GM23338 (cell line): ENCODE measurements around the gene GALNT13. TPM values are rescaled to one million over a fixed set of nuclear protein-coding genes. Genes with fewer than 3 reads are reported as not detected.
A peak's percentile ranks its signal among the peaks of the same experiment; 100 is the strongest.

Experiments
- ATAC-seq: fragments of 200-7000 bp; cut with Tn5 transposase; 3 replicates; pipeline ENCODE4 v1.9.1; 2020
- DNase-seq: peaks from one replicate; pipeline ENCODE4 v3.0.0-alpha.2; 2015; ENCODE audit warnings: low spot score
- H2AFZ ChIP-seq: fragments of 200-600 bp; sonication (generic); 2 replicates; pipeline ENCODE4 v1.8.0; 2016; ENCODE audit warnings: antibody characterized with exemption, mild to moderate bottlenecking, moderate library complexity
- H3F3A ChIP-seq: fragments of 200-600 bp; sonication (generic); replicated peaks from 2 replicates; pipeline ENCODE4 v1.8.0; 2017; ENCODE audit warnings: antibody characterized with exemption, mixed run types, low read depth
- H3K27ac ChIP-seq: fragments of 200-600 bp; sonication (generic); 2 replicates; pipeline ENCODE4 v1.6.1; 2016; ENCODE audit warnings: low read depth
- H3K27me3 ChIP-seq: fragments of 200-600 bp; sonication (generic); 2 replicates; pipeline ENCODE4 v1.8.0; 2016; ENCODE audit warnings: mild to moderate bottlenecking, mixed run types, moderate library complexity; ENCODE audit not compliant: insufficient read depth
- H3K36me3 ChIP-seq: fragments of 200-600 bp; sonication (generic); 2 replicates; pipeline ENCODE4 v1.8.0; 2016; ENCODE audit warnings: mild to moderate bottlenecking; ENCODE audit not compliant: insufficient read depth
- H3K4me1 ChIP-seq: fragments of 200-600 bp; sonication (generic); 2 replicates; pipeline ENCODE4 v1.8.0; 2016; ENCODE audit warnings: mild to moderate bottlenecking, moderate library complexity; ENCODE audit not compliant: insufficient read depth
- H3K4me2 ChIP-seq: fragments of 200-600 bp; sonication (generic); 2 replicates; pipeline ENCODE4 v1.7.1; 2017; ENCODE audit warnings: mixed run types
- H3K4me3 ChIP-seq: fragments of 200-600 bp; sonication (generic); 2 replicates; pipeline ENCODE4 v1.6.1; 2016; ENCODE audit warnings: mixed run types
- H3K79me2 ChIP-seq: fragments of 200-600 bp; sonication (generic); replicated peaks from 2 replicates; pipeline ENCODE4 v1.8.0; 2017; ENCODE audit warnings: mild to moderate bottlenecking; ENCODE audit not compliant: insufficient read depth
- H3K9me2 ChIP-seq: fragments of 200-600 bp; sonication (generic); 2 replicates; pipeline ENCODE4 v1.8.0; 2017; ENCODE audit not compliant: insufficient read depth
- H4K20me1 ChIP-seq: fragments of 200-600 bp; sonication (generic); replicated peaks from 2 replicates; pipeline ENCODE4 v1.8.0; 2017; ENCODE audit warnings: mild to moderate bottlenecking; ENCODE audit not compliant: insufficient read depth
- H3K27ac Mint-ChIP-seq: 2 replicates; pipeline ENCODE4 v1.8.0; 2020; ENCODE audit warnings: inconsistent platforms, mild to moderate bottlenecking, moderate library complexity, mixed read lengths
- H3K27me3 Mint-ChIP-seq: 3 replicates; pipeline ENCODE4 v1.8.0; 2022; ENCODE audit warnings: low read depth, mild to moderate bottlenecking, moderate library complexity, mixed read lengths, inconsistent platforms; ENCODE audit not compliant: insufficient read depth, poor library complexity
- H3K36me3 Mint-ChIP-seq: 3 replicates; pipeline ENCODE4 v1.8.0; 2021; ENCODE audit warnings: low read depth, mild to moderate bottlenecking, inconsistent platforms, moderate library complexity, mixed read lengths
- H3K4me1 Mint-ChIP-seq: 3 replicates; pipeline ENCODE4 v1.8.0; 2020; ENCODE audit warnings: mild to moderate bottlenecking, inconsistent platforms, mixed read lengths
- H3K4me3 Mint-ChIP-seq: 3 replicates; pipeline ENCODE4 v1.8.0; 2021; ENCODE audit warnings: moderate library complexity, mild to moderate bottlenecking, inconsistent platforms, mixed read lengths
- H3K9me3 Mint-ChIP-seq: 3 replicates; pipeline ENCODE4 v1.8.0; 2020; ENCODE audit warnings: moderate library complexity, mild to moderate bottlenecking, inconsistent platforms, mixed read lengths
- CTCF ChIP-seq, 2 experiments: fragments of 200-600 bp in 1 of 2; sonication (generic) in 1 of 2; conservative IDR thresholded peaks; 2 replicates each; pipeline versions ENCODE4 v1.5.1 to v1.6.1; 2016 to 2017; ENCODE audit warnings: antibody characterized with exemption in 2 of 2, low read depth in 2 of 2, mild to moderate bottlenecking in 2 of 2, moderate library complexity in 1 of 2
- ETS1 ChIP-seq: IDR thresholded peaks from 2 replicates; pipeline ENCODE4 v1.6.1; 2016; ENCODE audit warnings: antibody characterized with exemption
- NANOG ChIP-seq: IDR thresholded peaks from 2 replicates; pipeline ENCODE4 v1.6.1; 2016; ENCODE audit warnings: antibody characterized with exemption, borderline replicate concordance
- POLR2AphosphoS5 ChIP-seq: IDR thresholded peaks from 2 replicates; pipeline ENCODE4 v1.6.1; 2016; ENCODE audit warnings: antibody characterized with exemption, low read depth
- REST ChIP-seq: IDR thresholded peaks from one replicate; pipeline ENCODE4 v1.6.1; 2018; ENCODE audit warnings: antibody characterized with exemption; ENCODE audit not compliant: unreplicated experiment
- STAT1 ChIP-seq: IDR thresholded peaks from one replicate; pipeline ENCODE4 v1.6.1; 2016; ENCODE audit warnings: antibody characterized with exemption; ENCODE audit not compliant: unreplicated experiment
- ZNF114 ChIP-seq: fragments of 250-450 bp; sonication (Bioruptor Pico); IDR thresholded peaks from 2 replicates; pipeline ENCODE4 v1.5.0; 2020; ENCODE audit warnings: mild to moderate bottlenecking, moderate library complexity
- polyA plus RNA-seq: library from polyadenylated mRNA; unstranded; fragments of >200 nt; fragmentation: Nextera tagmentation; extraction: Ambion mirVana; gene quantifications from 2 replicates; pipeline ENCODE4 v1.2.1, GENCODE V29; 2016
- total RNA-seq: library from RNA; depleted of rRNA; stranded (reverse); fragments of >200 nt; shearing (Covaris generic); gene quantifications from 2 replicates; pipeline ENCODE4 v1.2.3, GENCODE V29; 2014

The GALNT13 gene
- total and polyA plus RNA-seq, 2 experiments from 2014 or later: 3.5 to 5.2 TPM

DNA sequence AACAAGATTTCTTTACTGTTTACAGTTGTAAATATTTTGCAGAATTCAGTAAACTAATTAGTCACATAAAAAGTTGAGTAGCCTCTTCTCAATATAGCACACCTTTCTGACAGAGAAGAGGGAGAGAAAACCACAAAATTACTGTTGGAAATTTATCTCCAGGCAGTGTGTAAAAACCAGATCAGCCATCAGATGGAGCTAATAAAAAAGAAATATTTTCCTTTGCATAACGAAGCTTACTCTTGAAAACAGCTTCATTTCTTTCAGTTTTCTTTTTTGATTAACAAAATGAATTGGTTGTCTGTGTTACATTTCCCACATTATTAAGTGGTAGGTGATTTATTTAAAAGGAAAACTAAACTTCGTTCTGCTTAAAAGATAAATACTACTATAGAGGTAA lies 567.4 kb downstream of the GALNT13 start:
- no peak for TF ChIP-seq STAT1
- no peak for TF ChIP-seq REST
- peak in 1 of 2 experiments; percentile 47; a peak in 3 of 4 replicates for TF ChIP-seq CTCF (conservative IDR thresholded peaks at IDR 0.05; ENCODE audit: low read depth in 2 of 2)
- H3K27me3 Mint-ChIP-seq: no peaks in the 10 kb centered on the region
- H3K4me3 ChIP-seq: no peak overlapping the region
- H3K79me2 ChIP-seq: no peaks in the 10 kb centered on the region
- no peaks in the 10 kb centered on the region for H3F3A ChIP-seq
- no peak overlapping the region for H3K4me3 Mint-ChIP-seq
- H3K36me3 Mint-ChIP-seq: no peaks in the 10 kb centered on the region
- no peaks in the 10 kb centered on the region for H3K27me3 ChIP-seq
- no peak overlapping the region for H3K27ac ChIP-seq
- DNase-seq (no peak), ATAC-seq (no peak)
- H3K36me3 ChIP-seq: no peaks in the 10 kb centered on the region
- no peak overlapping the region for H3K4me2 ChIP-seq
- no peaks in the 10 kb centered on the region for H4K20me1 ChIP-seq
- peaks cover 5% of the 10 kb centered on the region; the same call in 2 of the 3 replicates for H3K4me1 Mint-ChIP-seq
- H3K27ac Mint-ChIP-seq: no peak overlapping the region
- no peak overlapping the region for H2AFZ ChIP-seq
- H3K4me1 ChIP-seq: no peaks in the 10 kb centered on the region
- no peaks in the 10 kb centered on the region for H3K9me3 Mint-ChIP-seq
- no peaks in the 10 kb centered on the region for H3K9me2 ChIP-seq

DNA sequence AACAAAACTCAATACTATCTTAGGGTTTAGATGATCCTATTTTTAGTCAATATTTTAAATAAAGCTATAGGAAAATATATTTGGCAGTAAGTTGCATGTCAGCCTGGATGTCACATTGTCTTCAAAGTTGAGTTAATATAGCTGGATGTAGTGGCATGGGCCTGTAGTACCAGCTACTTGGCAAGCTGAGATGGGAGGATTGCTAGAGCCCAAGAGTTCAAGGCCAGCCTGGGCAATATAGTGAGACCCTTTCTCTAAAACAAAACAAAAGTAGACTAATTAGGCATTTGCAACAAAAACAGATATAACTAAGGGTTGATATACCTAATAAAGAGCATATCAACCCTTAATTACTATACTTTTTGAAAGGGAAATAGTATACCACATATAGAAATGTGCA lies 572.2 kb downstream of the GALNT13 start:
- Mint-ChIP-seq H3K27ac (no peak overlapping the region), H3K9me3 (no peaks in the 10 kb centered on the region), H3K36me3 (no peaks in the 10 kb centered on the region)
- TF ChIP-seq CTCF (conservative IDR thresholded peaks at IDR 0.05; ENCODE audit: low read depth in 2 of 2) (no peak), NANOG (no peak), POLR2AphosphoS5 (no peak), ZNF114 (no peak), ETS1 (no peak), STAT1 (no peak)

More for the DNA sequence above, 572.2 kb downstream of the GALNT13 start:
- Histone ChIP-seq H4K20me1 (no peaks in the 10 kb centered on the region), H3K4me1 (no peaks in the 10 kb centered on the region), H3K4me2 (no peak overlapping the region), H2AFZ (no peak overlapping the region), H3K36me3 (no peaks in the 10 kb centered on the region), H3K4me3 (no peak overlapping the region), H3F3A (no peaks in the 10 kb centered on the region), H3K27ac (no peak overlapping the region), H3K79me2 (no peaks in the 10 kb centered on the region), H3K9me2 (no peaks in the 10 kb centered on the region), H3K27me3 (no peaks in the 10 kb centered on the region)
- Mint-ChIP-seq H3K4me3 (no peak overlapping the region), H3K27me3 (no peaks in the 10 kb centered on the region), H3K4me1 (peaks cover 5% of the 10 kb centered on the region; the same call in 2 of the 3 replicates)
- DNase-seq (no peak), ATAC-seq (no peak)
